B cell (primary cell): ENCODE results near the gene BEND7. TPM values are rescaled to one million over a fixed set of nuclear protein-coding genes. Genes with fewer than 3 reads are reported as not detected.

ENCODE experiments used
- ATAC-seq: fragments of 200-7000 bp; cut with Tn5 transposase; one replicate; pipeline ENCODE4 v1.10.0; 2021; ENCODE audit warnings: low read depth, mild to moderate bottlenecking, moderate number of reproducible peaks, moderate library complexity
- CTCF ChIA-PET: fragments of 350-600 bp; sonication (Branson Sonifier 250); formaldehyde crosslinking; loops from one replicate; lab custom pipeline; 2021; ENCODE audit warnings: antibody characterized with exemption, inconsistent platforms; lab: Charles Lee
- POLR2A ChIA-PET: fragments of 350-600 bp; sonication (Branson Sonifier 250); formaldehyde crosslinking; loops from one replicate; lab custom pipeline; 2021; ENCODE audit warnings: antibody characterized with exemption; lab: Charles Lee
- DNase-seq: peaks from one replicate; pipeline ENCODE4 v3.0.0; 2013
- H2AFZ ChIP-seq: 2 replicates; pipeline ENCODE4 v1.6.1; 2012; ENCODE audit warnings: mild to moderate bottlenecking, low read depth, low read length; ENCODE audit not compliant: insufficient read depth, poor library complexity, severe bottlenecking
- H3K27ac ChIP-seq, 2 donors: 1 replicate in 1 of 2; 2 replicates in 1 of 2; pipeline ENCODE4 v1.5.1; 2012 to 2013; ENCODE audit warnings: low read length in 2 of 2, mild to moderate bottlenecking in 2 of 2, moderate library complexity in 1 of 2
- H3K27me3 ChIP-seq, 4 experiments: fragments of 200-600 bp in 1 of 4; sonication (generic) in 1 of 4; replicated peaks in 1 of 4; 1 replicate in 2 of 4; 2 replicates in 2 of 4; pipeline versions ENCODE4 v1.6.1 to v1.7.0; 2013 to 2016; ENCODE audit warnings: low read length in 3 of 4, mild to moderate bottlenecking in 2 of 4, mixed read lengths in 1 of 4, moderate library complexity in 1 of 4; ENCODE audit not compliant: insufficient read depth in 4 of 4, control insufficient read depth in 3 of 4; ENCODE audit errors: control extremely low read depth in 1 of 4
- H3K36me3 ChIP-seq, 2 experiments: replicated peaks in 1 of 2; 1 replicate in 1 of 2; 2 replicates in 1 of 2; pipeline versions ENCODE4 v1.6.1 to v1.7.1; 2013; ENCODE audit warnings: low read length in 1 of 2; ENCODE audit not compliant: insufficient read depth in 2 of 2, control insufficient read depth in 1 of 2; ENCODE audit errors: control extremely low read depth in 1 of 2, extremely low read depth in 1 of 2
- H3K4me1 ChIP-seq, 2 donors: fragments of 200-600 bp in 1 of 2; sonication (generic) in 1 of 2; 1 replicate in 1 of 2; 2 replicates in 1 of 2; pipeline versions ENCODE4 v1.5.1 to v1.6.1; 2013 to 2017; ENCODE audit warnings: low read length in 2 of 2; ENCODE audit not compliant: control insufficient read depth in 2 of 2, insufficient read depth in 2 of 2
- H3K4me2 ChIP-seq: replicated peaks from 2 replicates; pipeline ENCODE3; 2012; ENCODE audit warnings: mild to moderate bottlenecking, low read depth, low read length; ENCODE audit not compliant: poor library complexity, severe bottlenecking
- H3K4me3 ChIP-seq, 5 experiments: fragments of 200-600 bp in 1 of 5; sonication (generic) in 1 of 5; 1 replicate in 3 of 5; 2 replicates in 2 of 5; pipeline versions ENCODE4 v1.5.1 to v1.7.0; 2011 to 2016; ENCODE audit warnings: low read length in 4 of 5, mild to moderate bottlenecking in 4 of 5, low read depth in 2 of 5, control low read depth in 1 of 5, moderate library complexity in 1 of 5; ENCODE audit not compliant: insufficient read depth in 1 of 5; ENCODE audit errors: control extremely low read depth in 1 of 5, extremely low read depth in 1 of 5
- H3K79me2 ChIP-seq: fragments of 200-600 bp; sonication (generic); one replicate; pipeline ENCODE4 v1.6.0; 2016; ENCODE audit warnings: low read length; ENCODE audit not compliant: control insufficient read depth, insufficient read depth
- H3K9ac ChIP-seq: fragments of 200-600 bp; sonication (generic); 2 replicates; pipeline ENCODE4 v1.6.1; 2017; ENCODE audit warnings: mild to moderate bottlenecking, low read length, moderate library complexity
- H3K9me3 ChIP-seq, 3 donors: one replicate each; pipeline versions ENCODE4 v1.6.1 to v1.7.1; 2013; ENCODE audit warnings: low read length in 2 of 3; ENCODE audit not compliant: control insufficient read depth in 2 of 3, insufficient read depth in 1 of 3; ENCODE audit errors: control extremely low read depth in 1 of 3
- H4K20me1 ChIP-seq: 2 replicates; pipeline ENCODE4 v1.6.0; 2012; ENCODE audit warnings: mild to moderate bottlenecking, low read length; ENCODE audit not compliant: insufficient read depth, control insufficient read depth, poor library complexity, severe bottlenecking
- H3K27ac Mint-ChIP-seq: one replicate; pipeline ENCODE4 v1.8.0; 2021; ENCODE audit warnings: mixed read lengths
- H3K27me3 Mint-ChIP-seq: one replicate; pipeline ENCODE4 v1.8.0; 2021; ENCODE audit warnings: mixed read lengths
- H3K4me1 Mint-ChIP-seq: one replicate; pipeline ENCODE4 v1.8.0; 2021; ENCODE audit warnings: mixed read lengths
- H3K4me3 Mint-ChIP-seq: one replicate; pipeline ENCODE4 v1.8.0; 2021; ENCODE audit warnings: mixed read lengths
- H3K9me3 Mint-ChIP-seq: one replicate; pipeline ENCODE4 v1.8.0; 2022; ENCODE audit warnings: mixed read lengths; ENCODE audit not compliant: insufficient read depth
- EZH2 ChIP-seq: IDR thresholded peaks from 2 replicates; pipeline ENCODE4 v1.6.1; 2012; ENCODE audit warnings: borderline replicate concordance, low read depth, mild to moderate bottlenecking, moderate library complexity, low read length; ENCODE audit not compliant: insufficient read depth, poor library complexity, severe bottlenecking
- WGBS: methylation state at CpG from one replicate; pipeline ENCODE4 v1.1.5; 2013; ENCODE audit warnings: missing lambda C conversion rate; ENCODE audit not compliant: insufficient coverage; 5-methylcytosine and 5-hydroxymethylcytosine counted together
- intact Hi-C: fragments of 100-400 bp; cut with micrococcal nuclease; formaldehyde crosslinking; loops from one replicate; pipeline ENCODE4 v1.10.0; 2022
- polyA plus RNA-seq: library from polyadenylated mRNA; depleted of rRNA; stranded (reverse); fragments of >200 nt; gene quantifications from 2 replicates; pipeline ENCODE4 v1.2.3, GENCODE V29; 2012
- total RNA-seq, 2 donors: library from RNA; stranded (reverse); fragments of 120-200 nt in 1 of 2; gene quantifications; 1 replicate in 1 of 2; 2 replicates in 1 of 2; pipeline versions ENCODE4 v1.2.3 to v1.2.4, GENCODE V29; 2013 to 2022
- TF ChIP-seq, protein P1 (sequence below): fragments of 200-600 bp; IDR thresholded peaks from one replicate; pipeline ENCODE4 v1.8.0; 2022; ENCODE audit warnings: antibody characterized with exemption, mild to moderate bottlenecking

Gene BEND7
- total and polyA plus RNA-seq, 2 donors (not counting 1 experiment from before 2014, with no cell fraction given) = 0.10 TPM; not detected in 1

DNA sequence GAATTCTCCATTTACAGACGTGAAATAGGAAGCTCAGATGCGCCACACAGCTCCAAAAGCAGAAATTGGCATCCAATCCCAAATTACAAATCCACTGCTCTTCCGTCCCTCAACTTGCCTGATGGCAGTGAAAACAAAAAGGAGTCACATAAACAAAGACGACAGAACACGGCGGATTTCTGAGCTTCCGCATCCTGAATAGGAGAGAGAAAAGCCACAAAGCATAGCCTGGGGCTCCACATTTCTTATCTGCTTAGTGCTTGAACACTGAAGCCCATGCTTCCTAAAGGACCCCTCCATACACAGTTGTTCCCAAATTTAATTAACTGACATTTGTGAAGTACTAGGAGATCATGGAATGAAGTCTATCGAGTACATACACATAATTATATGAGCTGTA, 32.6 kb downstream of the BEND7 start:
- no peak overlapping the region for H3K4me3 Mint-ChIP-seq
- no peaks in the 10 kb centered on the region for H3K4me1 ChIP-seq
- H3K9me3 ChIP-seq = no peaks in the 10 kb centered on the region
- ATAC-seq = no peak
- ChIA-PET CTCF (interaction anchor here (0.6 to 1.3 kb wide), 3 partner anchors 10 to 58 kb away, joined by 3 read pairs; no protein-coding TSS in a partner anchor), POLR2A (no interaction called here)
- no peak overlapping the region for H3K4me3 ChIP-seq
- H3K9ac ChIP-seq = no peak overlapping the region
- no peaks in the 10 kb centered on the region for H4K20me1 ChIP-seq
- no peaks in the 10 kb centered on the region for H3K27me3 ChIP-seq
- H3K27me3 Mint-ChIP-seq = peaks cover 14% of the 10 kb centered on the region
- DNase-seq = no peak
- no peaks in the 10 kb centered on the region for H3K9me3 Mint-ChIP-seq
- H3K4me2 ChIP-seq = no peak overlapping the region
- no peaks in the 10 kb centered on the region for H3K36me3 ChIP-seq
- no peak overlapping the region for H3K27ac Mint-ChIP-seq
- no peak overlapping the region for H2AFZ ChIP-seq
- intact Hi-C loops = no loop called here
- TF ChIP-seq, protein P1, sequence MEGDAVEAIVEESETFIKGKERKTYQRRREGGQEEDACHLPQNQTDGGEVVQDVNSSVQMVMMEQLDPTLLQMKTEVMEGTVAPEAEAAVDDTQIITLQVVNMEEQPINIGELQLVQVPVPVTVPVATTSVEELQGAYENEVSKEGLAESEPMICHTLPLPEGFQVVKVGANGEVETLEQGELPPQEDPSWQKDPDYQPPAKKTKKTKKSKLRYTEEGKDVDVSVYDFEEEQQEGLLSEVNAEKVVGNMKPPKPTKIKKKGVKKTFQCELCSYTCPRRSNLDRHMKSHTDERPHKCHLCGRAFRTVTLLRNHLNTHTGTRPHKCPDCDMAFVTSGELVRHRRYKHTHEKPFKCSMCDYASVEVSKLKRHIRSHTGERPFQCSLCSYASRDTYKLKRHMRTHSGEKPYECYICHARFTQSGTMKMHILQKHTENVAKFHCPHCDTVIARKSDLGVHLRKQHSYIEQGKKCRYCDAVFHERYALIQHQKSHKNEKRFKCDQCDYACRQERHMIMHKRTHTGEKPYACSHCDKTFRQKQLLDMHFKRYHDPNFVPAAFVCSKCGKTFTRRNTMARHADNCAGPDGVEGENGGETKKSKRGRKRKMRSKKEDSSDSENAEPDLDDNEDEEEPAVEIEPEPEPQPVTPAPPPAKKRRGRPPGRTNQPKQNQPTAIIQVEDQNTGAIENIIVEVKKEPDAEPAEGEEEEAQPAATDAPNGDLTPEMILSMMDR = no peak
- TF ChIP-seq EZH2 = no peak
- WGBS = 93% methylated on average over 6 of the region's 8 CpGs
- no peak overlapping the region for H3K27ac ChIP-seq
- no peaks in the 10 kb centered on the region for H3K79me2 ChIP-seq
- H3K4me1 Mint-ChIP-seq = no peaks in the 10 kb centered on the region

DNA sequence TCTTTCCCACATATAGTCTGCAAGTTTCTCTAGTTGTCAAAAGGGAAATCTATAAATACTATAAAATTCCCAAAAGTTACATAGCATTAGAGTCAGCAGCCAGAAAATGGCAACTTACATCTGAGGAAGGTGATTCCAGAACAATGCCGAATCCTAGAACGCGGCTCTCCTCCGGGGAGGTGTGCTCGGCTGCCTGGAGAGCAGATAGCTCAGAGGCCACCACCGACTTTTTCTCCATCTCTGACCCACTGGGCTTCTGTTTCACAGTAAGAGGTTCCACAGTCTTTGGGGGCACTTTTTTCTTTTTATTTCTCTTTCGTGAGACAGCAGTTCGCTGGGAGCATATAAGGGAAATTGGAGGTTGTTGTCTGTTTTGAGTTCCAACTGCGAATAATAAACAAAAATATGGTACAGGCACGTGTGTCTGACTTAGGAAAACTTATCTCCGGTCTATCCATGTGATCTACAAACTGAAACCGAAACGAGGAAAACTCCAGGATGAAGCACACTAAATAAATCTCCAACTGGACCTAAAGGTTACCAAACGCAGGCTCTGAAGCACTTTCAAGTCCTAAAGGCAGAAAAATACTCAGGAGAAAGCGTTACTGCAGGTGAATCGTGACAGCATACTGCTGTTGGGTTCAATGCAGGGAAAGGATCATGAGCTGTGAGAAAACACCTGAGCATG, 36.2 kb downstream of the BEND7 start:
- peaks cover 14% of the 10 kb centered on the region for H3K27me3 Mint-ChIP-seq
- 92% methylated on average over 14 of the region's 16 CpGs for whole genome bisulfite sequencing
- DNase-seq = no peak

More for the DNA sequence above, 36.2 kb downstream of the BEND7 start:
- intact Hi-C loops = no loop called here
- H3K79me2 ChIP-seq = no peaks in the 10 kb centered on the region
- no peak overlapping the region for H3K4me2 ChIP-seq
- TF ChIP-seq, protein P1 = no peak
- no peak for TF ChIP-seq EZH2
- no peak overlapping the region for H3K27ac Mint-ChIP-seq
- ATAC-seq = no peak
- H3K9me3 ChIP-seq = no peaks in the 10 kb centered on the region
- H3K4me1 ChIP-seq = no peaks in the 10 kb centered on the region
- no peaks in the 10 kb centered on the region for H3K9me3 Mint-ChIP-seq
- H3K36me3 ChIP-seq = no peaks in the 10 kb centered on the region
- H3K27me3 ChIP-seq = no peaks in the 10 kb centered on the region
- H4K20me1 ChIP-seq = no peaks in the 10 kb centered on the region
- CTCF ChIA-PET = no interaction called here
- POLR2A ChIA-PET = no interaction called here
- H3K27ac ChIP-seq = no peak overlapping the region
- H3K4me1 Mint-ChIP-seq = no peaks in the 10 kb centered on the region
- H3K9ac ChIP-seq = no peak overlapping the region
- no peak overlapping the region for H3K4me3 Mint-ChIP-seq
- no peak overlapping the region for H3K4me3 ChIP-seq
- no peak overlapping the region for H2AFZ ChIP-seq
